ENCODE data around the gene ASB2. TPM values are rescaled to one million over a fixed set of nuclear protein-coding genes. Genes with fewer than 3 reads are reported as not detected.

Gene ASB2
- total RNA-seq, 1 experiment from 2014 or later = not detected

DNA sequence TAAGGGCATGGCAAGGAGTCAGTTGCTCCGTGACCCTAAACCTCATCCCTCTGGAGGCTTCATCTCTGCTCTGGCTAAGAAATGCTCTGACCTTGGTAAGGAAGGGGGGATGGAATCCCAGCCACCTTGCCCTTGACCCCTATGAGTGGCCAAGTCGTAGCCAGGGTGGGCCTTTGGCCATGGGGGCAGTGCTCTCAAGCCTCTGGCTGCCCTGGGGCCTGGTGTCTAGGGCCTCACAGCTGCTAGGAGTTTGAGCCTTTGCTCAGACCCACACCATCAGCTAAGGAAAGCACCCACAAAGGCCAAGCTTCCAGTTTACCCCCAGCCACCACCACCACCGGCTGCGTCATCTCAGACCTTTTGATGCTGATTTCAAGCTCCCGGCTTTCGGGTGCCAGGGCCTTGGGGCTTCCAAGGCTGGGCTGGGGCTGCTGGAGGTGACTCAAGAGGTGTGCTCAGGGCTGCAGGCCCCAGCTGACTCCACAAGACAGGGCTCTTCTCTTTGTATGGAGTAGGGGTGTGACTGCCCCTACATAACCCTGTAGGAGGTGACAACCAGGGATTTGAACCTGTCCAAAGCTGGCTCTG lies 3.7 kb downstream of the ASB2 start:
- no peaks in the 10 kb centered on the region for H3K36me3 ChIP-seq (ENCODE audit: control insufficient read depth in 1 of 2, insufficient read depth in 2 of 2, low read length in 2 of 2)
- H3K79me2 ChIP-seq (ENCODE audit: insufficient read depth, low read length) = no peaks in the 10 kb centered on the region
- DNase-seq (ENCODE audit: low read depth, low spot score) (no peak), ATAC-seq (no peak)
- RAD21 ChIA-PET (ENCODE audit: low non-redundant PET in 1 of 2, low total read pairs in 2 of 2, uncharacterized antibody in 2 of 2, unreplicated experiment in 2 of 2) = interaction anchor here in 1 of 2 experiments (1.2 kb wide), 1 partner anchor 33 kb away, joined by 4 read pairs; no protein-coding TSS in a partner anchor
- POLR2A ChIA-PET = no interaction called here
- intact Hi-C loops (cut with micrococcal nuclease) = no loop called here
- H3K4me2 ChIP-seq (ENCODE audit: low read length) = no peak overlapping the region
- H4K20me1 ChIP-seq (ENCODE audit: insufficient read depth) = no peaks in the 10 kb centered on the region
- H2AFZ ChIP-seq (ENCODE audit: low read depth, low read length, poor library complexity, severe bottlenecking) = no peak overlapping the region
- H3K27ac ChIP-seq (ENCODE audit: low read depth, low read length) = no peak overlapping the region
- no peaks in the 10 kb centered on the region for H3K27me3 ChIP-seq (ENCODE audit: insufficient read depth, low read length)
- H3K4me1 ChIP-seq (ENCODE audit: control insufficient read depth in 1 of 2, insufficient read depth in 2 of 2, low read length in 2 of 2) = peaks cover 0 to 7% of the 10 kb centered on the region in 2 experiments; a peak in 2 of 4 replicates
- H3K9me3 ChIP-seq (ENCODE audit: control insufficient read depth in 1 of 2, insufficient read depth in 1 of 2, low read depth in 1 of 2, low read length in 2 of 2) = no peaks in the 10 kb centered on the region
- no TSS peak for BruUV-seq (replicated peaks)
- CTCF ChIA-PET = interaction anchor here (1.1 to 8.7 kb wide), 2 partner anchors 10 to 33 kb away, joined by 4 to 120 read pairs; no protein-coding TSS in a partner anchor
- TF ChIP-seq, protein P1, sequence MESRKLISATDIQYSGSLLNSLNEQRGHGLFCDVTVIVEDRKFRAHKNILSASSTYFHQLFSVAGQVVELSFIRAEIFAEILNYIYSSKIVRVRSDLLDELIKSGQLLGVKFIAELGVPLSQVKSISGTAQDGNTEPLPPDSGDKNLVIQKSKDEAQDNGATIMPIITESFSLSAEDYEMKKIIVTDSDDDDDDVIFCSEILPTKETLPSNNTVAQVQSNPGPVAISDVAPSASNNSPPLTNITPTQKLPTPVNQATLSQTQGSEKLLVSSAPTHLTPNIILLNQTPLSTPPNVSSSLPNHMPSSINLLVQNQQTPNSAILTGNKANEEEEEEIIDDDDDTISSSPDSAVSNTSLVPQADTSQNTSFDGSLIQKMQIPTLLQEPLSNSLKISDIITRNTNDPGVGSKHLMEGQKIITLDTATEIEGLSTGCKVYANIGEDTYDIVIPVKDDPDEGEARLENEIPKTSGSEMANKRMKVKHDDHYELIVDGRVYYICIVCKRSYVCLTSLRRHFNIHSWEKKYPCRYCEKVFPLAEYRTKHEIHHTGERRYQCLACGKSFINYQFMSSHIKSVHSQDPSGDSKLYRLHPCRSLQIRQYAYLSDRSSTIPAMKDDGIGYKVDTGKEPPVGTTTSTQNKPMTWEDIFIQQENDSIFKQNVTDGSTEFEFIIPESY (IDR thresholded peaks at IDR 0.05; ENCODE audit: extremely low read depth, insufficient replicate concordance, low read length) = no peak
- TF ChIP-seq POLR2AphosphoS5 (IDR thresholded peaks at IDR 0.05; ENCODE audit: low read depth, low read length) = no peak
- TF ChIP-seq YY1 (IDR thresholded peaks at IDR 0.05; ENCODE audit: extremely low read depth, insufficient replicate concordance, low read depth, low read length) = no peak
- TF ChIP-seq, protein P2, sequence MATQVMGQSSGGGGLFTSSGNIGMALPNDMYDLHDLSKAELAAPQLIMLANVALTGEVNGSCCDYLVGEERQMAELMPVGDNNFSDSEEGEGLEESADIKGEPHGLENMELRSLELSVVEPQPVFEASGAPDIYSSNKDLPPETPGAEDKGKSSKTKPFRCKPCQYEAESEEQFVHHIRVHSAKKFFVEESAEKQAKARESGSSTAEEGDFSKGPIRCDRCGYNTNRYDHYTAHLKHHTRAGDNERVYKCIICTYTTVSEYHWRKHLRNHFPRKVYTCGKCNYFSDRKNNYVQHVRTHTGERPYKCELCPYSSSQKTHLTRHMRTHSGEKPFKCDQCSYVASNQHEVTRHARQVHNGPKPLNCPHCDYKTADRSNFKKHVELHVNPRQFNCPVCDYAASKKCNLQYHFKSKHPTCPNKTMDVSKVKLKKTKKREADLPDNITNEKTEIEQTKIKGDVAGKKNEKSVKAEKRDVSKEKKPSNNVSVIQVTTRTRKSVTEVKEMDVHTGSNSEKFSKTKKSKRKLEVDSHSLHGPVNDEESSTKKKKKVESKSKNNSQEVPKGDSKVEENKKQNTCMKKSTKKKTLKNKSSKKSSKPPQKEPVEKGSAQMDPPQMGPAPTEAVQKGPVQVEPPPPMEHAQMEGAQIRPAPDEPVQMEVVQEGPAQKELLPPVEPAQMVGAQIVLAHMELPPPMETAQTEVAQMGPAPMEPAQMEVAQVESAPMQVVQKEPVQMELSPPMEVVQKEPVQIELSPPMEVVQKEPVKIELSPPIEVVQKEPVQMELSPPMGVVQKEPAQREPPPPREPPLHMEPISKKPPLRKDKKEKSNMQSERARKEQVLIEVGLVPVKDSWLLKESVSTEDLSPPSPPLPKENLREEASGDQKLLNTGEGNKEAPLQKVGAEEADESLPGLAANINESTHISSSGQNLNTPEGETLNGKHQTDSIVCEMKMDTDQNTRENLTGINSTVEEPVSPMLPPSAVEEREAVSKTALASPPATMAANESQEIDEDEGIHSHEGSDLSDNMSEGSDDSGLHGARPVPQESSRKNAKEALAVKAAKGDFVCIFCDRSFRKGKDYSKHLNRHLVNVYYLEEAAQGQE (IDR thresholded peaks at IDR 0.05; ENCODE audit: low read depth) = no peak
- TF ChIP-seq CBX3 (IDR thresholded peaks at IDR 0.05; ENCODE audit: low read depth) = no peak
- no peak for TF ChIP-seq ZFX (IDR thresholded peaks at IDR 0.05)
- TF ChIP-seq EGR1 (IDR thresholded peaks at IDR 0.05; ENCODE audit: low read depth) = no peak
- H3K9me2 ChIP-seq (ENCODE audit: insufficient read depth) = no peaks in the 10 kb centered on the region
- H3K4me3 ChIP-seq (replicated peaks in 1 of 2; ENCODE audit: low read depth in 1 of 2, low read length in 2 of 2) = no peak overlapping the region
- H3K9ac ChIP-seq (ENCODE audit: low read length) = no peak overlapping the region

Measured in HCT116 (cell line).